Stimulated activated CD4-positive, alpha-beta T cell treated with anti-CD3 and anti-CD28 coated beads, TNF-alpha, amount 100 ng/mL, for 48 hours (primary cell): ENCODE results near the gene CCAR1.
"Not testable (repeated sequence)": the region's sequence is repeated elsewhere in the genome, so short reads cannot be mapped to it uniquely, and the experiment has no call there.

Source experiments
- DNase-seq, 3 donors: peaks; one replicate each; pipeline ENCODE4 v3.0.0-alpha.2; 2020; ENCODE audit warnings: low read depth in 3 of 3

The CCAR1 gene

GRCh38 chr10:68759967-68760366 is 38.9 kb downstream of the CCAR1 start:
- DNase-seq, result no peak

- not testable (repeated sequence) for DNase-seq
Observed at GRCh38 chr10:68767407-68767806, 46.4 kb downstream of the CCAR1 start.

GRCh38 chr10:68781613-68782574 is 60.9 kb downstream of the CCAR1 start:
- DNase-seq, result no peak

- DNase-seq, result no peak
Observed at GRCh38 chr10:68784476-68784875, 63.4 kb downstream of the CCAR1 start.

- no peak for DNase-seq
Observed at GRCh38 chr10:68787813-68788212, 66.8 kb downstream of the CCAR1 start.

GRCh38 chr10:68790476-68790875 is 69.4 kb downstream of the CCAR1 start:
- no peak for DNase-seq

GRCh38 chr10:68792115-68792514 is 71.1 kb downstream of the CCAR1 start:
- DNase-seq, result no peak

GRCh38 chr10:68795886-68796532 is 75.0 kb downstream of the CCAR1 start:
- DNase-seq, result no peak

- DNase-seq, result no peak
Observed at GRCh38 chr10:68796605-68797004, 75.6 kb downstream of the CCAR1 start.

GRCh38 chr10:68800211-68800610 is 79.2 kb downstream of the CCAR1 start:
- DNase-seq, result no peak

- DNase-seq, result no peak
Observed at GRCh38 chr10:68804692-68805091, 83.7 kb downstream of the CCAR1 start.

- not testable (repeated sequence) for DNase-seq
Observed at GRCh38 chr10:68810830-68811229, 89.8 kb downstream of the CCAR1 start.

- DNase-seq, result no peak
Observed at GRCh38 chr10:68811314-68812009, 90.4 kb downstream of the CCAR1 start.

- DNase-seq, result no peak
Observed at GRCh38 chr10:68812420-68812819, 91.4 kb downstream of the CCAR1 start.

- DNase-seq, result no peak
Observed at GRCh38 chr10:68813559-68813958, 92.5 kb downstream of the CCAR1 start.

- DNase-seq, result no peak
Observed at GRCh38 chr10:68816796-68817412, 95.9 kb downstream of the CCAR1 start.

- DNase-seq, result not testable (repeated sequence)
Observed at GRCh38 chr10:68820359-68820758, 99.3 kb downstream of the CCAR1 start.

GRCh38 chr10:68822626-68823025 is 101.6 kb downstream of the CCAR1 start:
- DNase-seq, result not testable (repeated sequence)

GRCh38 chr10:68826764-68827591 is 105.9 kb downstream of the CCAR1 start, which contains the start of gene STOX1:
Gene STOX1 (plus strand): TSS chr10:68827531. CDS start chr10:68827624, 93 bp downstream.
- DNase-seq, result peak; percentile 26 to 70 (median 43)

- not testable (repeated sequence) for DNase-seq
Observed at GRCh38 chr10:68827592-68827959, 106.5 kb downstream of the CCAR1 start.

- DNase-seq, result peak in 1 of 3 donors; percentile 20
Observed at GRCh38 chr10:68828083-68828601, 107.1 kb downstream of the CCAR1 start.
